Measurements from ENCODE around the gene MEGF11. TPM values are rescaled to one million over a fixed set of nuclear protein-coding genes. Genes with fewer than 3 reads are reported as not detected.

Gene MEGF11
- total RNA-seq, 6 experiments from 2014 or later, result not detected

- Histone ChIP-seq H3K27me3 (no peaks in the 10 kb centered on the region), H3K4me1 (peaks cover 0 to 6% (median 0%) of the 10 kb centered on the region in 4 donors), H3K9me3 (no peaks in the 10 kb centered on the region), H3K4me3 (no peak overlapping the region), H3K36me3 (peaks cover 0 to 2% (median 0%) of the 10 kb centered on the region in 4 donors), H3K27ac (no peak overlapping the region)
- ATAC-seq (no peak), DNase-seq (no peak)
- no peak for TF ChIP-seq CTCF (IDR thresholded peaks at IDR 0.05)
- TF ChIP-seq POLR2A (IDR thresholded peaks at IDR 0.05), result no peak
- intact Hi-C loops (cut with DNase I), result no loop called here
- WGBS (ENCODE audit: insufficient coverage, low coverage, low lambda C conversion rate, missing lambda C conversion rate), result no CpG with 5 or more reads among the region's 2 CpGs
These were observed 341.3 kb downstream of the MEGF11 start for GRCh38 chr15:65912235-65912634.

GRCh38 chr15:65910341-65910740, 343.2 kb downstream of the MEGF11 start:
- H3K4me1 ChIP-seq, result no peaks in the 10 kb centered on the region
- DNase-seq (no peak), ATAC-seq (no peak)
- peaks cover 0 to 6% (median 1%) of the 10 kb centered on the region in 4 donors for H3K36me3 ChIP-seq
- H3K27me3 ChIP-seq, result no peaks in the 10 kb centered on the region
- no peak for TF ChIP-seq CTCF (IDR thresholded peaks at IDR 0.05)
- TF ChIP-seq POLR2A (IDR thresholded peaks at IDR 0.05), result no peak
- no peak overlapping the region for H3K27ac ChIP-seq
- 100% methylated on average over 1 of the region's 4 CpGs for WGBS (ENCODE audit: insufficient coverage, low coverage, low lambda C conversion rate, missing lambda C conversion rate)
- H3K9me3 ChIP-seq, result no peaks in the 10 kb centered on the region
- intact Hi-C loops (cut with DNase I), result no loop called here
- no peak overlapping the region for H3K4me3 ChIP-seq

- intact Hi-C loops (cut with DNase I), result no loop called here
- Histone ChIP-seq H3K27ac (no peak overlapping the region), H3K4me3 (no peak overlapping the region), H3K9me3 (no peaks in the 10 kb centered on the region), H3K27me3 (no peaks in the 10 kb centered on the region), H3K36me3 (peaks cover 0 to 7% (median 1%) of the 10 kb centered on the region in 4 donors), H3K4me1 (no peaks in the 10 kb centered on the region)
- DNase-seq, result no peak
- no CpG with 5 or more reads among the region's 3 CpGs for WGBS (ENCODE audit: insufficient coverage, low coverage, low lambda C conversion rate, missing lambda C conversion rate)
- ATAC-seq, result no peak
- no peak for TF ChIP-seq CTCF (IDR thresholded peaks at IDR 0.05)
- no peak for TF ChIP-seq POLR2A (IDR thresholded peaks at IDR 0.05)
These were observed 343.7 kb downstream of the MEGF11 start for GRCh38 chr15:65909831-65910230.

- DNase-seq (no peak), ATAC-seq (no peak)
- WGBS (ENCODE audit: insufficient coverage, low coverage, low lambda C conversion rate, missing lambda C conversion rate), result 100% methylated on average over 4 of the region's 4 CpGs
- no peaks in the 10 kb centered on the region for H3K27me3 ChIP-seq
- intact Hi-C loops (cut with DNase I), result no loop called here
- H3K36me3 ChIP-seq, result peaks cover 0 to 7% (median 1%) of the 10 kb centered on the region in 4 donors
- no peaks in the 10 kb centered on the region for H3K9me3 ChIP-seq
- peaks cover 0 to 4% (median 0%) of the 10 kb centered on the region in 4 donors for H3K4me1 ChIP-seq
- H3K4me3 ChIP-seq, result no peak overlapping the region
- no peak overlapping the region for H3K27ac ChIP-seq
- TF ChIP-seq CTCF (IDR thresholded peaks at IDR 0.05) (no peak), POLR2A (IDR thresholded peaks at IDR 0.05) (no peak)
These were observed 344.7 kb downstream of the MEGF11 start for GRCh38 chr15:65908876-65909275.

GRCh38 chr15:65907661-65908060, 345.9 kb downstream of the MEGF11 start:
- Histone ChIP-seq H3K4me3 (no peak overlapping the region), H3K9me3 (no peaks in the 10 kb centered on the region), H3K4me1 (peaks cover 0 to 4% (median 0%) of the 10 kb centered on the region in 4 donors), H3K27ac (no peak overlapping the region), H3K27me3 (no peaks in the 10 kb centered on the region), H3K36me3 (peaks cover 0 to 7% (median 1%) of the 10 kb centered on the region in 4 donors)
- DNase-seq (no peak), ATAC-seq (no peak)
- WGBS (ENCODE audit: insufficient coverage, low coverage, low lambda C conversion rate, missing lambda C conversion rate), result 100% methylated on average over 3 of the region's 3 CpGs
- TF ChIP-seq CTCF (IDR thresholded peaks at IDR 0.05) (no peak), POLR2A (IDR thresholded peaks at IDR 0.05) (no peak)
- intact Hi-C loops (cut with DNase I), result no loop called here

Data from right lobe of liver (tissue), 6 donors.